HG02973 (cell line): ENCODE results near the gene ZDHHC4.
A peak's percentile ranks its signal among the peaks of the same experiment; 100 is the strongest.
"Not testable (repeated sequence)": the region's sequence is repeated elsewhere in the genome, so short reads cannot be mapped to it uniquely, and the experiment has no call there.

Source experiments
- ATAC-seq: cut with Tn5 transposase; IDR thresholded peaks from one replicate; pipeline ENCODE4 v1.9.1; 2021; ENCODE audit warnings: moderate library complexity; ENCODE audit not compliant: unreplicated experiment

Gene ZDHHC4

DNA sequence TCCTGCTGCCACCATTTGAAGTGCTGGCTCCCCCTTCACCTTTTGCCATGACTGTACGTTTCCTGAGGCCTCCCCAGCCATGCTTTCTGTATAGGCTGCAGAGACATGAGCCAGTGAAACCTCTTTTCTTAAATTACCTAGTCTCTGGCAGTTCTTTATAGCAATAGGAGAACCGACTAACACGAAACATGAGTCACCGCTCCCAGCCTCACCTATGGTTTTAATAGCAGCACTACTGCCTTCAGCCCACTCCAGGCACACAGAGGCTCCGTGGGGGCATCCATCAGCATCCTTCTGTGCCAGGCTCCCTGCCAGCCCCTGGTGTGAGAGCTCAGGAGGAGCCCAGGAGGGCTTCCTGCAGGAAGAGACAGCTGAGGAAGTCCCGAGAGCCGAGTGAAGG is 54.4 kb downstream of the ZDHHC4 start:
- no peak for ATAC-seq

DNA sequence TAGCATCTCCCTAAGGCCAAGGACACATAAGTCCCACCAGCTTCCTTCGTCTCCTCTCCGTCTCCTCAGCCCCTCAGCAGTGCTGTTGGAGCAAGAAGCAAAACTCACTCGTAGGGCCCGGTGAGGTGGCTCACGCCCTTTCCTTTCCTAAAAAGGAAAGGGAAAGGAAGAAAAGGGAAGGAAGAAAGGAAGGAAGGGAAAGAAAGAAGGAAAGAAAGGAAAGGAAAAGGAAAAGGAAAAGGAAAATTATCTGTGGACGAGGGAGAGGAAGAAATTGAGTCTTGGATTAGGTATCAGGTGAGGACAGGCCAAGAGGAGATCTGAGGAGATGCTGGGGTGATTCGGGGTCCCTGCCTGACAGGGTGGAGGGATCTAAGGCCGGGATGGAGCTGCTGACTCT is 56.8 kb downstream of the ZDHHC4 start:
- ATAC-seq, result no peak

DNA sequence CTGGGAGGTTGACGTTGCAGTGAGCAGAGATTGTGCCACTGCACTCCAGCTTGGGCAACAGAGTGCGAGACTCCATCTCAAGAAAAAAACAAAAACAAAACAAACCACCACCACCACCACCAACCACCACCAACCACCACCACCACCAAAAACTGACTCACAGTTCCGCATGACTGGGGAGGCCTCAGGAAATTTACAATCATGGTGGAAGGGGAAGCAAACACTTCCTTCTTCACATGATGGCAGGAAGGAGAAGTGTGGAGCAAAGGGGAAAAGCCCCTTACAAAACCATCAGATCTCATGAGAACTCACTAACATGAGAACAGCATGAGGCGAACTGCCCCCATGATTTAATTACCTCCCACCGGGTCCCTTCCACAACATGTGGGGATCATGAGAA is 57.7 kb downstream of the ZDHHC4 start:
- ATAC-seq, result not testable (repeated sequence)

DNA sequence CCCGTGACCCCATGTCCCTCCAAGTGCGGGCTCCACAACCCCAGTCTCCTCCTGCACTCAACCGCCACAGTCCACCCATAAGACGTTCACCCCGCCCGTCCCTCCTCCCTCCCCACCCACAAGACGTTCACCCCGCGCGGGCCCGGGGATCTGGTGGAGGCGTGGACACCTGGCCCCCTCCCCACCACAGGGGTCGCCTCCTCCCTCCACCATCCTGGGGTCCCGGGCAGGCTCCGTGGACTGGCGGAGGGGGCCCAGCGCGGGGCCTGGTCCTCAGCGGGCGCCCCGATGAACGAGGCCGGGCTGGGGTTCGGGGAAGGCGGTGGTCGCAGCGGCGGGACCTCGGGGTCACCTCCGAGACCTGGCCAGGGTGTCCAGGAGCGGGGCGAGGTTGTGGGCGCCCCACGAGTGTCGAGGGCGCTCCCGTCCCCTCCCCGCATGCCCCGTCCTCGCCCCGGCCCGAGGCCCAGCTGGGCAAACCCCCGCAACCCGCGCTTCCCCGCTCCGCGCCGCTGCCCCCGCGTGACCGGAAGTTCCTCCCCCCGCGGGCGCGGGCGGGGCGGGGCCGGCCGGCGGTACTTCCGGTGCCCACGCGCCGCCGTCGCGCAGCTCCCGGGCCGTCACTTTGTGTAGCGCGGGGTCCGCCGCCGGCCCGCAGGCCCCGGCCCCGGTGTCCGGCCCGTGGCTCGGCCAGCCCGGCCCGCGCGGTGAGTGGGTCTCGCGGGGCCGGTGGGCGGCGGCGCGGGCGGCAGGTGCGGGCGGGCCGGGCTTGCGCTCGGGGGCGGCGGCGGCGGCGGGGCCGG is 59.7 kb downstream of the ZDHHC4 start, which contains the start of gene ZNF316:
TSS of gene ZNF316 (plus strand) at position 578 of the 803 bp plus-strand sequence. CDS start 5,092 bp downstream, outside the sequence.
- ATAC-seq, result peak; percentile 57

DNA sequence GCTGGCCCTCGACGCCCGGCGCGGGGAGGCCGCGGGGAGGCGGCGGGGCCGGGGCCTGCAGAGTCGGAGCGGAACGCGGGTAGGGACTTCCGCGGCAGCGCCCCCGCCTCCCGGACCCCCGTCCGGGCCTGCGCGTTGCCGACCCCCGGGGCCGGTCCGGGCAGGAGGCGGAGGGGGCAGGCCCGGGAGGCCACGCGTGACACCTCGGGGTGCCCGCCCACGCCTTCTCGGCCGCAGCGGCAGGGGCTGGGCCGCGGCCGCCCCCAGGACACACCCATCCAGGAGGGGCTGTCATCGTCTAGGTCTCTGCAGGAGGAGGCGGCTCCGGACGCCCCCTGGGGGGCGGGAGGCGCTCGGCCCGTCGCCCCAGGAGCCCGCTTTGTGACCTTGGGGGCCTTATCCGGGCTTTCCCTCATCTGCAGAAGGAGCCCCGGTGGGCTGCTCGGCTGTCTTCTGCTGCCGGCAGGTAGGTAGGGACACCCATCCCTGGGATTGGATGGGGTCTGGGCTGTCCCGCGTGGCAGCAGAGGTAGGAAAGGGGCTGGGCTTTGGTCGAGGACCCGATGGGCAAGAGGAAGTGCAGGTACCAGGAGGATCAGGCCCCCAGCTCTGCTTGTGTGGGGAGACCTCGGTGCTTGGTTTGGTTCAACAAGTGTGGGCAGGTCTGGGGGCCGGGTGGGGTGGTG is 60.4 kb downstream of the ZDHHC4 start:
- ATAC-seq, result peak; percentile 78
